ENCODE data around the gene SERF1B.
"Not testable (repeated sequence)": the region's sequence is repeated elsewhere in the genome, so short reads cannot be mapped to it uniquely, and the experiment has no call there.

Gene SERF1B

DNA sequence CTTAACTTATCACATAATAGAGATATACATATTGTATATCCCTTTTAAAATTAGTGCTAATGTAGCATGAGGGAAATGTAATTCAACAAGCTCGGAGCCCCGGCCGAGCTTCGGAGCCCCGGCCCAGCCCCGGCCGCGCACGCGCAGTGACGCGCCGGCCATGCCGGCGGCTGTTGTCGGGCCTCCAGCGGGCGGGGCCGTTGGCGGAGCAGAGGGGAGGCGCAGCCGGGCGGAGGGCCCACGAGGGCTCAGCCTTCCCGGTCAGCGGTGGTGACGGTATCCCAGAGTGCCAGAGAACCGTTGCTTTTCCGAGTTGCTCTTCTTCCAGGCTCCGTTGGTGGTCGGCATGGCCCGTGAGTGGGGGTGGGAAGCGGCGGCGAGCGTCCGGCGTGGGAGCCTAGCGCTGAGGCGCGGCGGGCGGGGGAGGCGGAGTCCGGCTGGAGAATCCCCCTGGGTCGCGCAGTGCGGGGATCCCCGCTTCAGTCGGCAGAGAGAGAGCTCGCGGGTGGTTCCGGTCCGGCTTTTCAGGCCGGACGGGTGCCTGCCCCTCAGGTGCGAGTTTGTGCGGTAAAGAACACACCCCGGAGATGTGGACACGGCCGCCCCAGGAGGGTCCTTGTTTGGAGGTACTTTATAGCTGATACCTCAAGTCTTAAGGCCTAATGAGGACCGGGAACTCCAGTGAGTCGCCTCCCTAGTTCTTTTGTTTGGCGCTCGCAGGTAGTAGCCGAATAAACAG lies at the start of gene SERF1B:
TSS of gene SERF1B (plus strand) at position 146 of the 739 bp plus-strand sequence. CDS start at position 347, 201 bp downstream.
- DNase-seq = not testable (repeated sequence)

- DNase-seq = not testable (repeated sequence)
Measured at GRCh38 chr5:69991713-69992112, 33.3 kb upstream of the SERF1B start.

DNA sequence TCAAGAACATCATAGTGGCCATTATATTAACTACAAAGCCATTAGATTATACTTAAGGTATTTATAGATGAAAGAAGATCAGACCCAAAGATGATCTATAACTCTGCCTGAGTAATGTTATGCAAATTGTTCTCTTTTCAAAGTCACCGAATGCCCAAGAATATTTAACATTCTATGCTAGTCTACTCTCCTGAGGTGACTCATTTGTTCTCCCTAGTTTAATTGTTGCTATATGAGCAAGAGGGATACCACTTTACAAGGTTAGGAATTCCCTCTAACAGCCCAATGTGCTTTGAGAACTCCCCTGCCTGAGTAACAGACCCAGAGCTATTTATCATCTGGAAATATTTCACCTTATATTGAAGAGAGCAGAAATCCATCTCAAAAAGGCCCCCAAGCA lies 29.5 kb upstream of the SERF1B start:
- not testable (repeated sequence) for DNase-seq

DNA sequence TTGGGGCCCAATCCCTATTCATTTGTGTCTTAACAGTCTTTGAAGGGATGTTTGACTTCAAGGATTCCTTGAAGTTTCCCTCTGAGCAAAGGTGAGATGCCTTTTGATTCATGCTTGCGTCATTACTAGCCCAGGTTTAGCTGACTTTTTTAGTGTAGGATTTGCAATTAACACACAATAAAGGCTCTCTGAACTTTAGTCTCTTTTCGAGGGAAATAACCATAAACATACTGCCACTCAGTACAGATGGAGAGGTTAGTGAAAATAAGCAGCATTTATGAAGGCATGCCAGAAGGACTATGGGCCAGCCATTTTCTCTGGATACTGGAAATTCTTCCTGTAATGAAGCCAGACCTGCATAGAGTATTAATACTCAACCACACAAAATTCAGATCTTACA lies 4.4 kb upstream of the SERF1B start:
- not testable (repeated sequence) for DNase-seq

GRCh38 chr5:70025845-70026145 lies 744 bp downstream of the SERF1B start:
- not testable (repeated sequence) for DNase-seq

DNA sequence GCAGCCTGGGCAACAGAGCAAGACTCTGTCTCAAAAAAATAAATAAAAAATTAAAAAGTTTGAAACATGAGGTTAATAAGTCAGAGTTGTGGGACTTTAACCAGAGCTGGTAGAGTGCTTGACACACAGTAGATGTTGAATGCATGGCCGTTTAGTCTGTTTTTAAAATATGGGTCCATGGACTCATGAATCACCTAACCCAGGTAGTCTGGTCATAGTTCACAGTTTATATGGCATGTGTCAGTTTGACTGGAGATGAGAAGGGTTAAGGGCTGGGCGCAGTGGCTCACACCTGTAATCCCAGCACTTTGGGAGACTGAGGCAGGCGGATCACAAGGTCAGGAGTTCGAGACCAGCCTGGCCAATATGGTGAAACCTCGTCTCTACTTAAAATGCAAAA lies 6.2 kb downstream of the SERF1B start:
- DNase-seq = not testable (repeated sequence)

GRCh38 chr5:70041411-70041810 lies 16.4 kb downstream of the SERF1B start:
- DNase-seq = not testable (repeated sequence)

GRCh38 chr5:70049790-70050142 lies 24.7 kb downstream of the SERF1B start:
- not testable (repeated sequence) for DNase-seq

DNA sequence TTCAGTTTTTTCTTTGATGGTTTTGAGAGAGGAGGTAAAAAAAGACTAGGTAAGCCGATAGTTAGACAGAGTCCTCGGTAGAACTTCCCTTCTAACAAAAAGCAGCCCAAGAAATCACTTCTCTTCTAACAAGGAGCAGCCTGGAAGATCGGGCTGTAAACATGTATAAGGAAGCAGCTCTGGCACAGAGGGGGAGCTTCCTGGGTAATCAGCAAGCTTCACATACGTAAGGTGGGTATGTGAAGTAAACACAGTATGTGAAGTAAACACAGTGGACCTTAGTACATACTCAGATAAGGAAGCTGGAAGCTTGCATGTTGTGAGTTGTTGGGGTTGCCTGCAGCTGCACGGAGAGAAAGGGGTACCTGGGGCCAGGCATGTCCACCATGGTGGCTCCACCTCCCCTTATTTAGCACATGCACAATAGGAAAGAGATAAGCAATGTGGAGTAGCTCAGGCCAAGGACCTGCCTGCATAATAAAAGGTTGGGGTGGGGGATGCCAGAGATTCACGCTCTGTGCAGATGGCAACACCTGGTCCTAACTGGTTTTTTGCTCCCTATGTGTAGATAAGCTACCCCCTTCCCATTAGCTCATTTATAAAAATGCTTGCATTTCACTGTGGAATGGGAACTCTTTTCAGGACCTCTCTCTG lies 31.4 kb downstream of the SERF1B start:
- not testable (repeated sequence) for DNase-seq

GRCh38 chr5:70057140-70057539 lies 32.1 kb downstream of the SERF1B start:
- DNase-seq = not testable (repeated sequence)

DNA sequence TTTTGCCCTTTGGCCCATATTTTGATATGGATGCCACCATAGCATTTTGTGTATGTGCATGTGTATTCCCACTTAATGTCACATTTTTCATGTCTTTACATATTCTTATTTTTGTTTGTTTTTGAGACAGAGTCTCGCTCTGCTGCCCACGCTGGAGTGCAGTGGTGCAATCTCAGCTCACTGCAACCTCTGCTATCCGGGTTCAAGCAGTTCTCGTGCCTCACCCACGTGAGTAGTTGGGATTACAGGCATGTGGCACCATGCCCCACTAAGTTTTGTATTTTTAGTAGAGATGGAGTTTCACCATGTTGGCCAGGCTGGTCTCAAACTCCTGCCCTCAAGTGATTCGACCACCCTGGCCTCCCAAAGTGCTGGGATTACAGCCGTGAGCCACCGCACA lies 52.6 kb downstream of the SERF1B start:
- not testable (repeated sequence) for DNase-seq

- DNase-seq = not testable (repeated sequence)
Measured at GRCh38 chr5:70088907-70089464, 63.9 kb downstream of the SERF1B start.

GRCh38 chr5:70091776-70092175 lies 66.7 kb downstream of the SERF1B start:
- DNase-seq = not testable (repeated sequence)
